Activated CD8-positive, alpha-beta memory T cell treated with anti-CD3 and anti-CD28 coated beads, Interleukin-2, amount 50 U/mL, for 1 hour (primary cell): ENCODE measurements around the gene ZNF414.
A peak's percentile ranks its signal among the peaks of the same experiment; 100 is the strongest.
"Not testable (repeated sequence)": the region's sequence is repeated elsewhere in the genome, so short reads cannot be mapped to it uniquely, and the experiment has no call there.

ENCODE experiments used
- DNase-seq: peaks from one replicate; pipeline ENCODE4 v3.0.0-alpha.2; 2020; ENCODE audit errors: extremely low read depth

The ZNF414 gene, protein sequence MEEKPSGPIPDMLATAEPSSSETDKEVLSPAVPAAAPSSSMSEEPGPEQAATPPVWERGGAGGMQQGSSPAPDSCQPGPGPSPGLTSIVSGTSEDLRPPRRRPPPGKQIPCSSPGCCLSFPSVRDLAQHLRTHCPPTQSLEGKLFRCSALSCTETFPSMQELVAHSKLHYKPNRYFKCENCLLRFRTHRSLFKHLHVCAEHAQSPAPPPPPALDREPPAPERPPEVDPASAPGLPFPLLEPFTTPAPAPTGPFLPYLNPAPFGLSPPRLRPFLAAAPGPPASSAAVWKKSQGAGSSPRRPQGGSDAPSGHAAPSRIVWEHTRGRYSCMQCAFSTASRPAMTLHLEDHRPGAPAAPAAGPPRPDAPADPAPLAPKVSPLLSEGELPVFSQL

GRCh38 chr19:8513687-8514504, at the start of gene ZNF414:
TSS of gene ZNF414 (minus strand) at chr19:8514167. CDS start at chr19:8514046, 121 bp downstream.
- DNase-seq, result peak; percentile 92

DNA sequence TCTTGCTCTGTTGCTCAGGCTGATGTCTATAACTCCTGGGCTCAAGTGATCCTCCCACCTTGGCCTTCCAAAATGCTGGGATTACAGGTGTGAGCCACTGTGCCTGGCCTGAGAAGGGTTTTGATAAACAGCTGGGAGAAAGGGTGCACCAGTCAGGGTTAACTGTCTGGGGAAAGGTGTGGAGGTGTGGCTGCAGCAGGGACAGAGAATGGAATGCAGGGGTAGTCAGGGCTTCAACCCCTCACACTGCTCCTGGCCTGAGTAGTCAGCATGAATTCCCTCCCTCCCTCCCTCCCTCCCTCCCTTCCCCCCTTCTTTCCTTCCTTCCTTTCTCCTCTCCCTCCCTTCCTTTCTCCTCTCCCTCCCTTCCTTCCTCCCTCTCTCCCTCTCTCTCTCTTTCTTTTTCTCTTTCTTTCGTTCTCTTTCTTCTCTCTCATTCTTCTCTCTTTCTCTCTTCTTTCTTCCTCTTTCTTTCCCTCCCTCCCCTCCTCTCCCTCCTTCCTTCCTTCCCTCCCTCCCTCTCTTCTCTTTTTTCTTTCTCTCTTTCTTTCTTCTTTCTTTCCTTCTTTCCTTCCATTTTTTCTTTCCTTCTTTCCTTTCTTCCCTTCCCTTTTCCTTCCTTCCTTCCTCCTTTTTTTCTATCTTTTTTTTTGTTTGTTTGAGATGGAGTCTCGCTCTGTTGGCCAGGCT, 47.3 kb upstream of the ZNF414 start:
- no peak for DNase-seq

GRCh38 chr19:8558325-8558724, 44.4 kb upstream of the ZNF414 start:
- no peak for DNase-seq

GRCh38 chr19:8557642-8558238, 43.8 kb upstream of the ZNF414 start:
- no peak for DNase-seq

DNA sequence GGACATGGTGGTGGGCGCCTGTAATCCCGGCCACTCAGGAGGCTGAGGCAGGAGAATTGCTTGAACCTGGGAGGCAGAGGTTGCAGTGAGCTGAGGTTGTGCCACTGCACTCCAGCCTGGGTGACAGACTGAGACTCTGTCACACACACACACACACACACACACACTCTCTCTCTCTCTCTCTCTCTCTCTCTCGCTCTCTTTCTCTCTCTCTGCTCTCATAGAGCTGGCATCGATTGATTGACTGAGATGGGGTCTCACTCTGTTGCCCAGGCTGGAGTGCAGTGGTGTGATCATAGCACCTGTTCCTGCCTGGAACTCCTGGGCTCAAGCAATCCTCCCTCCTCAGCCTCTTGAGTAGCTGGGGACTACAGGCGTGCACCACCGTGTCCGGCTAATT, 39.8 kb upstream of the ZNF414 start:
- DNase-seq, result not testable (repeated sequence)

DNA sequence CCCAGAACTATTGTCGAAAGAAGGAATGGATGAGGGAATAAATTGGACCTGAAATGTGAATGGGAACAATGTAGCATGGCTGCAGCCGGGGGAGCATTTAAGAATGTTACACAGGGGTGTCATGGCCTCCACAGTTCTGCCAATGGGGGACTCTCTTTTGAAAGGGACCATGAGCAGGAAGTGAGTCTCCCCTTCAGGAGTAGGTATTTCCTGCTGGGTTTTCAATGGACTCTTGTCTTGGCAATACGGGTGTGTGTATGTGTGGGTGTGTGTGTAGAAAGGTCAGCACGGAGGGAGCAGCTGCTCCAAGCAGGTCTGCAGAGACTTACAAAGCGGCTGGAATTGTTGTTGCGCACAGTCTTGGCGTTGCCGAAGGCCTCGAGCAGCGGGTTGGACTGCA, 38.8 kb upstream of the ZNF414 start:
- DNase-seq, result no peak

DNA sequence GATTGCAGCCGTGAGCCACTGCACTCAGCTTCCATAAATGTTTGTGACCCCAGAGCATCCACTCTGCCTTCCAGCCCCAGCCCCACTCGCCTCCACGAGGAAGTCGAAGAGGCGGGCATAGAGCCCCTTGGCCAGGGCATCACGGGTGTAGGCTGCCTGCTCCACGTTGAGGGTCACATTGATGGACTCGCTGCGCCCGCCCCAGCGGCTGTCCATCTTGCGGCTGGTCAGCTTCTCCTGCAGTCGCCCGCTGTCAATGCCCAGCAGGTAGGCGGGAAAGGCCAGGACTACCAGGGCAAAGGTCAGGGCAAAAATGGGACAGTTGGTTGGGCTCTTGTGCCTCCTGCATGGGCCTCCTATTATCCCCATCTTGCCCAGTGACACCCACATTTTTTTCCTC, 36.1 kb upstream of the ZNF414 start:
- no peak for DNase-seq

GRCh38 chr19:8545743-8546142, 31.8 kb upstream of the ZNF414 start:
- no peak for DNase-seq

- no peak for DNase-seq
These were observed 30.2 kb upstream of the ZNF414 start for GRCh38 chr19:8544168-8544567.

GRCh38 chr19:8539621-8540149, 25.7 kb upstream of the ZNF414 start:
- no peak for DNase-seq

DNA sequence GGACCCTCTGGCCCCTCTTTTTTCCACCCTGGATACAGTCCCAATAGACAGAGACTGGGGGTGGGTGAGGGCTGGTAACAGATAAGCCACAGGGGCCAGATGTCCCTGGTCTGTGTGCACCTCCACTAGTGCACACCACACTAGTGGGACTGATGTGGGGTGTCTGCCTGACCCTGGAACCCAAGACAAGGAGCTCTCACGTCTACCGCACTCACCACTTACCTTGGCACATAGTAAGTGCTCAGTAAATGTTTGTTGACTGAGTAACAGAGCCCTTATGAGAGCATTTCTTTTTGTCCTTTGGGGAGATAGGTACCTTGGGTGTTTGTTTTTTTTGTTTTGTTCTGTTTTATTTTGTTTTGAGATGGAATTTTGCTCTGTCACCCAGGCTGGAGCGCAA, 23.1 kb upstream of the ZNF414 start:
- no peak for DNase-seq

DNA sequence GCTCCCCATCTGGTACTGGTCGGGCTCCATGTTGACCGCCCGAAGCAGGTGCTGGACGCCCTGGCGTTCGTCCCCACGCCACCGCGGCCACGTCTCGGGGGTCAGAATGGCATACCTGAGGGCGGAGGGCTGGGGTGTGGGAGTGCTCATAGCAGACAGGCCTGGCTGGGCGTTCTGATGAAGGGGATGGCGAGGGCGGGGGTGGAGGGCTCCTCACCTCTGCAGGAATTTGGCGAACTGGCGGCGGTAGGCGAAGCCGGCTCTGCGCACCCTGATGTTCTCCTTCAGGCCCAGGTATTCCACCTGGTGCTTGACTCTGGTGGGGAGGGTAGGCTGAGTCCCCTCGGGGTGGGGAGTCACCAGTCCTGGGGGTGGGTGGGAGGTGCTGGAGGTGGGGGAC, 22.3 kb upstream of the ZNF414 start:
- DNase-seq, result no peak

DNA sequence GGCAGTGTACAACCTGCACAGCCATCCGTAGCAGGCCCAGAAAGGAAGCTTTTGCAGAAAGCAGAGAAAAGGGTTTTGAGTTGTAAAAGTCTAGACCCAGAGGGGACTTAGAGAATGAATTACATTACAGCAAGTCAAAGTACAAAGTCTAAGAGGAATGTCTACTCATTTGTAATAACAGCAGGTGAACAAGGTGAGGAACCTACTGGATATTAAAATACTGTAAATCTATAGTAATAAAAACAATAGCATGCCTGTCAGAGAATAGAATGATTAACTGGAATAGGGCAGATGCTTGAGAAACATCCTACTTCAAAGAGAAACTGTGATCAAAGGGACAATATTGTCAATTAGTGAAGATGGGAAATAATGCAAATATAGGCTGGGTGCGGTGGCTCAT, 18.3 kb upstream of the ZNF414 start:
- no peak for DNase-seq

GRCh38 chr19:8531470-8531869, 17.5 kb upstream of the ZNF414 start:
- no peak for DNase-seq

DNA sequence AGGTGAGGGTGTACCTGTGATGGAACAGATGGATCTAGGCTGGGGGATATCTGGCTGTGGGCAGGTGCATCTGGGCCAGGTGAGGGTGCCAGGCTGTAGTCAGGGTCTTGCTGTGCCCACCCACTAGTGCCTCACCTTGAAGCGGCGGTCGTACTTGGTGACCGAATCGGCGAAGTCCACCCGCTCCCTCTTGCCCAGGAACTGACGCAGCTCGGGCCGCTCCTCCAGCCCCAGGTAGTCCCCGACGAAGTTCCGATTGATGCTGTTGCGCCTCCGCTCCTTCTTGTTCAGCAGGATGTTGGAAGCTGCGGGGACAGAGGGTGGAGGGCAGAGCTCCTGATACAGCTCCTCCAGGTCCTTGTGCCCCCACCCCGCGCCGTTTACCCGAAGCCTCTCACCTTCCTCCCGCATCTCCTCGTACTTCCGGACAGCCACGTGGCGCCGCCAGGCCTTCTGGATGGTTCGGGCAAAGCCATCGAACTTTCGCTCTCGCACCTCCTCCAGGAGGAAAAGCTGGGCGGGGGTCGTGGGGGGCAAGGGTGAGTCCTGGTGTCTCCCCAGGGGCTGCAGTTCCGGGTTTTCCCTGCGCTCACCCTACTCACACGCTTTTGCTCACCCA, 16.2 kb upstream of the ZNF414 start:
- no peak for DNase-seq

DNA sequence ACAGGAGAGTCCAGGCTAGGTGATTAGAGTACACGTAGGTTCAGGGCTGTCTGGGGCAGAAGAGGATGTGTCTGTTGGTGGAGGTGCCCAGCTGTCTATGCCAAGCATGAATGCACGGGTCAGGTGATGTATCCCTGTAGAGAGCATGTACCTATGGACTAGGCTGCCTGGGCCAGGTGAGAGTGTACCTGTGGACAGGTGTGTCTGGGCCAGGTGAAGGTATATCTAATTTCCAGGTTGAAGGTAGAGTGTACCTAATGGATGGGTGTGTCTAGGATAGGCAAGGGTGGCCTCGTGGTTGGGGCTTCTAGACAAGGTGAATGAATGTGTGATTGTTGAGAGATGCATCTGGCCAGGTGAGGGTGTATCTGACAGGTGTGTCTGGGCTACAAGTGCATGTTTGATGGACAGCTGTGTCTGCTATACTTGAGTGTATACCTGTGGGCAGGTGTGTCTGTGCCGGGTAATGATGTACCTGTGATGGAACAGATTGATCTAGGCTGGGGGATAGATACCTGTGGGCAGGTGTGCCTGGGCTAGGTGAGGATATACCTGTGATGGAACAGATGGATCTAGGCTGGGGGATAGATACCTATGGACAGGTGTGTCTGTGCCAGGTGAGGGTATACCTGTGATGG, 15.5 kb upstream of the ZNF414 start:
- DNase-seq, result no peak

- no peak for DNase-seq
These were observed 14.5 kb upstream of the ZNF414 start for GRCh38 chr19:8528500-8528899.

DNA sequence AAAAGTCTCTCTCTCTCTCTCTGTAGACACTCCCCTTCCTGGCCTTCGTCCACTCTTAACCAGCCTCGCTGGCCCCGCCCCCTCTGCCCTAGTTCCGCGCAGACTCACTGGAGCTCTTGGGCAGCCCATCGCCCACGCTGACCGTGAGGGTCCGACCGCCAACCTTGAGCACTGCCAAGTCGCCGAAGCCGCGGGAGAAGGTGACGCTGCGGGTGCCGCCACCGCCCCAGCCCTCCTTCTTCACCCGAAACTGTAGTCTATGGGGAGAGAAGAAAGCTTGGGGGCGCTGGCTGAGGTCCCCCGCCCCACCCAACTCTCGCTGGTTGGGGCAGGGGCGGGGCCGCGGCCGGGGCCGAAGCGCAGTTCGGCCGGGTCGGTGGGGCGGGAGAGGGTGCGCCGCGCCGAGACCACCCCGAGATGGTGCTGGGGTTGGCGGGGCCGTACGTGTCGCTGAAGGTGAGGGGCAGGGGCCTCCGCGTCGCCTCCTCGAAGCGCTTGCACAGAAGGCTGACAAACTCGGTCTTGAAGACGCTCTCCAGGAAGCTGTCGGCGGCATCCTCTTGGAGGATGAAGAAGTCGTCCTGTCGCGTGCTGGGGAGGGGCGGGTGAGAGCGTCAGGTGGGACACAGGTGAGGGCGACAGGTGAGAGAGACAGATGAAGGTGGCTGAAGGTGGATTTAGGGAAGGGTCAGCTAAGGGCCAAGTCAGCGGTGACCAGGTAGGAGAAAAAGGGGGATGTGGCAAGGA, 12.6 kb upstream of the ZNF414 start:
- no peak for DNase-seq

DNA sequence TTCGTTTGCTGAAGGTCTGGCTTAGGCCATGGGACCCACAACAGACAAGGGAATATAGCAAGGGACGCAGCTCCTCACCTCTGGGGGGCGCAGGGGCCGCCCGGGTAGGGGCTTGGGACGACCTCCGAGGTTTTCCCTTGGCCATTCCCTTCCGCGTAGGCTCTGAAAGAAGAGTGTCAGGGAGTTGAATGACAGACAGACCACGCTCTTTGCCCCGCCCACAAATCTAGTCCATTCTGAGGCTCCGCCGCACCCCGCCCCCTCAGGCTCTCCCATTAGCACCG, 11.4 kb upstream of the ZNF414 start:
- no peak for DNase-seq

- DNase-seq, result no peak
These were observed 5.4 kb upstream of the ZNF414 start for GRCh38 chr19:8519388-8519787.
